HG03521 (cell line): ENCODE results near the gene CYP27B1.

Source experiments
- ATAC-seq: cut with Tn5 transposase; IDR thresholded peaks from one replicate; pipeline ENCODE4 v1.9.1; 2021; ENCODE audit warnings: mild to moderate bottlenecking, moderate library complexity; ENCODE audit not compliant: unreplicated experiment

The CYP27B1 gene

GRCh38 chr12:57767876-57768275 lies 998 bp upstream of the CYP27B1 start:
- ATAC-seq = no peak

GRCh38 chr12:57767305-57767698 lies 424 bp upstream of the CYP27B1 start:
- no peak for ATAC-seq

GRCh38 chr12:57765698-57766463 lies 997 bp downstream of the CYP27B1 start:
- ATAC-seq = no peak

GRCh38 chr12:57765003-57765697 lies 1.7 kb downstream of the CYP27B1 start:
- peak; percentile 56 for ATAC-seq

GRCh38 chr12:57764662-57765002 lies 2.2 kb downstream of the CYP27B1 start:
- ATAC-seq = no peak

- no peak for ATAC-seq
Measured at GRCh38 chr12:57763881-57764661, 2.8 kb downstream of the CYP27B1 start.

GRCh38 chr12:57762463-57762862 lies 4.4 kb downstream of the CYP27B1 start:
- ATAC-seq = no peak

- ATAC-seq = no peak
Measured at GRCh38 chr12:57761391-57761998, 5.4 kb downstream of the CYP27B1 start.

- ATAC-seq = no peak
Measured at GRCh38 chr12:57760347-57760982, 6.4 kb downstream of the CYP27B1 start.

GRCh38 chr12:57759360-57759980 lies 7.4 kb downstream of the CYP27B1 start:
- no peak for ATAC-seq

GRCh38 chr12:57758552-57759359 lies 8.1 kb downstream of the CYP27B1 start:
- no peak for ATAC-seq

GRCh38 chr12:57757771-57758170 lies 9.1 kb downstream of the CYP27B1 start:
- no peak for ATAC-seq

GRCh38 chr12:57756406-57757341 lies 10.2 kb downstream of the CYP27B1 start:
- ATAC-seq = no peak

- ATAC-seq = no peak
Measured at GRCh38 chr12:57755454-57756372, 11.2 kb downstream of the CYP27B1 start.

- no peak for ATAC-seq
Measured at GRCh38 chr12:57755194-57755453, 11.8 kb downstream of the CYP27B1 start.

- ATAC-seq = peak; percentile 18
Measured at GRCh38 chr12:57754411-57755193, 12.3 kb downstream of the CYP27B1 start, which contains the start of gene MARCHF9. MARCHF9 (plus strand) TSS chr12:57755103; CDS start chr12:57755529, 426 bp downstream.
